MG63 (cell line): ENCODE measurements around the gene VPS52. TPM values are rescaled to one million over a fixed set of nuclear protein-coding genes. Genes with fewer than 3 reads are reported as not detected.

Source experiments
- total RNA-seq: library from RNA; depleted of rRNA; stranded (reverse); fragments of >200 nt; shearing (Covaris generic); gene quantifications from 2 replicates; pipeline ENCODE4 v1.2.3, GENCODE V29; 2014; ENCODE audit warnings: low replicate concordance; rRNA removed

The VPS52 gene
- total RNA-seq, 1 experiment from 2014 or later: 47.4 TPM

Other genes starting within 250 kb of the VPS52 start
- 0.59 and 2.5 TPM in 2 replicates for gene HLA-DPA1, start 198.2 kb downstream of the VPS52 start, total RNA-seq
- 9.2 and 54.4 TPM in 2 replicates for gene HLA-DPB1, start 195.9 kb downstream of the VPS52 start, total RNA-seq
- gene COL11A2, start 79.4 kb downstream of the VPS52 start, total RNA-seq: 0.99 and 2.6 TPM in 2 replicates
- 43.6 and 58.8 TPM in 2 replicates for gene RXRB, start 71.2 kb downstream of the VPS52 start, total RNA-seq
- gene SLC39A7, start 71.0 kb downstream of the VPS52 start, total RNA-seq: 397 and 459 TPM in 2 replicates
- gene HSD17B8, start 67.2 kb downstream of the VPS52 start, total RNA-seq: not detected in 2 replicates
- gene RING1, start 63.4 kb downstream of the VPS52 start, total RNA-seq: 77.7 and 171 TPM in 2 replicates
- 11,886 and 16,367 TPM in 2 replicates for gene RPS18, start 199 bp upstream of the VPS52 start, total RNA-seq
- gene B3GALT4, start 5.2 kb upstream of the VPS52 start, total RNA-seq: 0.49 and 2.0 TPM in 2 replicates
- gene WDR46, start 17.4 kb upstream of the VPS52 start, total RNA-seq: 246 and 303 TPM in 2 replicates
- 488 and 596 TPM in 2 replicates for gene PFDN6, start 17.7 kb upstream of the VPS52 start, total RNA-seq
- gene RGL2, start 27.1 kb upstream of the VPS52 start, total RNA-seq: 71.9 and 123 TPM in 2 replicates
- 37.5 and 89.0 TPM in 2 replicates for gene TAPBP, start 42.2 kb upstream of the VPS52 start, total RNA-seq
- 6.2 and 20.0 TPM in 2 replicates for gene ZBTB22, start 45.9 kb upstream of the VPS52 start, total RNA-seq
- gene DAXX, start 51.1 kb upstream of the VPS52 start, total RNA-seq: 27.3 and 34.2 TPM in 2 replicates
- gene KIFC1, start 119.9 kb upstream of the VPS52 start, total RNA-seq: 36.6 and 45.5 TPM in 2 replicates
- gene PHF1, start 139.1 kb upstream of the VPS52 start, total RNA-seq: 11.6 and 12.6 TPM in 2 replicates
- 158 and 230 TPM in 2 replicates for gene CUTA, start 146.2 kb upstream of the VPS52 start, total RNA-seq
- gene SYNGAP1, start 148.2 kb upstream of the VPS52 start, total RNA-seq: 0.92 and 0.96 TPM in 2 replicates
- 5.6 and 6.9 TPM in 2 replicates for gene ZBTB9, start 182.7 kb upstream of the VPS52 start, total RNA-seq